Left lobe of liver (tissue), 2 donors: ENCODE data around the gene LHFPL6. TPM values are rescaled to one million over a fixed set of nuclear protein-coding genes. Genes with fewer than 3 reads are reported as not detected.
"Not testable (repeated sequence)": the region's sequence is repeated elsewhere in the genome, so short reads cannot be mapped to it uniquely, and the experiment has no call there.

Experiments
- ATAC-seq: fragments of 200-7000 bp; cut with Tn5 transposase; one replicate; pipeline ENCODE4 v1.9.1; 2020; ENCODE audit warnings: mild to moderate bottlenecking, moderate library complexity
- DNase-seq: peaks from one replicate; pipeline ENCODE4 v3.0.0-alpha.2; 2020; ENCODE audit warnings: low spot score
- total RNA-seq: library from RNA; stranded (reverse); gene quantifications from one replicate; pipeline ENCODE4 v1.2.1, GENCODE V29; 2021
- donor health status: DM: no; HTN: no; CAD: no; lungs with moderate emphysema.
- donor health status: DM: no; HTN: yes; CAD: no.

Gene LHFPL6
- total RNA-seq, 1 donor from 2014 or later = 2.8 TPM

- no peak for ATAC-seq
- no peak for DNase-seq
Observed at GRCh38 chr13:39364947-39365468, 238.0 kb downstream of the LHFPL6 start.

- DNase-seq (no peak), ATAC-seq (no peak)
Observed at GRCh38 chr13:39363382-39363772, 239.6 kb downstream of the LHFPL6 start.

GRCh38 chr13:39362652-39363381 is 240.2 kb downstream of the LHFPL6 start:
- ATAC-seq = no peak

GRCh38 chr13:39353988-39354387 is 249.0 kb downstream of the LHFPL6 start:
- ATAC-seq (no peak), DNase-seq (no peak)

More at GRCh38 chr13:39362652-39363381, 240.2 kb downstream of the LHFPL6 start:
- no peak for DNase-seq

- ATAC-seq = no peak
- DNase-seq = no peak
Observed at GRCh38 chr13:39350461-39350881, 252.5 kb downstream of the LHFPL6 start.

- ATAC-seq = no peak
- no peak for DNase-seq
Observed at GRCh38 chr13:39349391-39349960, 253.5 kb downstream of the LHFPL6 start.

- DNase-seq (no peak), ATAC-seq (no peak)
Observed at GRCh38 chr13:39347926-39348901, 254.8 kb downstream of the LHFPL6 start.

- ATAC-seq (no peak), DNase-seq (no peak)
Observed at GRCh38 chr13:39345982-39346381, 257.0 kb downstream of the LHFPL6 start.

- no peak for DNase-seq
- no peak for ATAC-seq
Observed at GRCh38 chr13:39341251-39341650, 261.7 kb downstream of the LHFPL6 start.

GRCh38 chr13:39338114-39338513 is 264.9 kb downstream of the LHFPL6 start:
- DNase-seq = not testable (repeated sequence)

GRCh38 chr13:39336937-39337336 is 266.1 kb downstream of the LHFPL6 start:
- ATAC-seq = no peak

More at GRCh38 chr13:39338114-39338513, 264.9 kb downstream of the LHFPL6 start:
- not testable (repeated sequence) for ATAC-seq

GRCh38 chr13:39336207-39336606 is 266.8 kb downstream of the LHFPL6 start:
- ATAC-seq = no peak
- no peak for DNase-seq

More at GRCh38 chr13:39336937-39337336, 266.1 kb downstream of the LHFPL6 start:
- no peak for DNase-seq

- DNase-seq = no peak
- no peak for ATAC-seq
Observed at GRCh38 chr13:39335721-39336120, 267.3 kb downstream of the LHFPL6 start.

- DNase-seq (no peak), ATAC-seq (no peak)
Observed at GRCh38 chr13:39330504-39330903, 272.5 kb downstream of the LHFPL6 start.

GRCh38 chr13:39329182-39329639 is 273.8 kb downstream of the LHFPL6 start:
- DNase-seq (no peak), ATAC-seq (no peak)

- ATAC-seq (no peak), DNase-seq (no peak)
Observed at GRCh38 chr13:39327172-39327479, 275.9 kb downstream of the LHFPL6 start.

GRCh38 chr13:39326469-39327171 is 276.4 kb downstream of the LHFPL6 start:
- DNase-seq (no peak), ATAC-seq (no peak)

- no peak for ATAC-seq
- DNase-seq = no peak
Observed at GRCh38 chr13:39324806-39325311, 278.1 kb downstream of the LHFPL6 start.

GRCh38 chr13:39322836-39323585 is 280.0 kb downstream of the LHFPL6 start:
- ATAC-seq (no peak), DNase-seq (no peak)

- ATAC-seq (peak; percentile 33), DNase-seq (no peak)
Observed at GRCh38 chr13:39321574-39321973, 281.4 kb downstream of the LHFPL6 start.
